Endometrial microvascular endothelial cells (primary cell): Measurements from ENCODE around the gene KRTDAP. TPM values are rescaled to one million over a fixed set of nuclear protein-coding genes. Genes with fewer than 3 reads are reported as not detected.

Source experiments
- in situ Hi-C: cut with HindIII; loops from 2 replicates; pipeline ENCODE4 v1.10.0; 2017; ENCODE audit warnings: low sequenced_read_pairs, low pct_unique_long_range_greater_than_20kb; ENCODE audit errors: inconsistent ontology term
- total RNA-seq: library from RNA; depleted of rRNA; stranded (reverse); fragments of >200 nt; gene quantifications from one replicate; pipeline ENCODE4 v1.2.3, GENCODE V29; 2015; ENCODE audit errors: inconsistent ontology term

KRTDAP gene
- total RNA-seq, 1 donor from 2014 or later, result not detected

DNA sequence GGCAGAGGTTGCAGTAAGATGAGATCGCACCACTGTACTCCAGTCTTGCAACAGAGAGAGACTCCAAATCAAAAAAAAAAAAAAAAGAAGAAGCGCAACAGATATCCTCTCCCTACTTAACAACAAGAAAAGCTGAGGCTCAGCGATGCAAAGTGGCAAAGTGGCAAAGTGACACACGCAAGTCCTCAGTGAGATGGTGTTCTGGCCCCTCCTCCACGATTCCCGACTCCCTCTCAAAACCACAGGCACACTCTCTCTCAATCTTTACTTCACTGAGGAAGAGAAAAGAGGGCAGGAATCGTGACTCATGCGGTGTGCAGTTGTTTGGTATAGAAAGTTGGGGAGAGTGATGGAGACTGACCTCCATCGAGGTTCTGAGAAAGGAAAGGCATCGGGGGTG lies 29.7 kb downstream of the KRTDAP start:
- in situ Hi-C loops, result no loop called here

DNA sequence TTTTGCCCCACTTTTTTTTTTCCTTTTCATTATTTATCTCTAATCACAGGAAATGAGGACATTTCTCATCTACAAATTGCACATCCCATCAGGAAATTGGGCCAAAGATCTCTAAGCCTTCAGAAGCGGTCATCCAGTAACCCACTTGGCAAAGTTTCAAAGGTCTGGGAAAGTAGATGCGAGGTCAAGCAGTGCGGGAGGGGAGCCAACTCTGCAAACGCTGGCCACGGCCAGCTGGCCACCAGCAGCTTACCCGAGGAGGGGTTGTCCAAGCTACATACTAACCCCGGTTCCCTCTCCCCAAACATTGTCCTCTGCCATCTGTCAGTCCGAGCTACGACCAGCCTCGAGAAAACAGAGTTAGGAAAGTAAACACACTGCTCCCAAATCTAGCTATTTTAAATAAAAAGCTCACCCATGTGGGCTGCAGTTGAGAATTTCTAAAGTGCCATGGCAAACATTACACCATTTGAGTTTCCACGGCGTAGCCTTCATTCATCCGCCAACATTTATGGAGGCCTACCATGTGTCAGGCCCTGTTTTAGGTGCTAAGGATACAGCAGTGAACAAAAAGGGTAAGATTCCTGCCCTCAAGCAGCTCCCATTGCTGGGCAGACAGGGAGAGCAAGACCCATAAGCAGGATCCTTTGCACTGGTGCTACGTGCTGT lies 30.7 kb downstream of the KRTDAP start:
- in situ Hi-C loops, result no loop called here

DNA sequence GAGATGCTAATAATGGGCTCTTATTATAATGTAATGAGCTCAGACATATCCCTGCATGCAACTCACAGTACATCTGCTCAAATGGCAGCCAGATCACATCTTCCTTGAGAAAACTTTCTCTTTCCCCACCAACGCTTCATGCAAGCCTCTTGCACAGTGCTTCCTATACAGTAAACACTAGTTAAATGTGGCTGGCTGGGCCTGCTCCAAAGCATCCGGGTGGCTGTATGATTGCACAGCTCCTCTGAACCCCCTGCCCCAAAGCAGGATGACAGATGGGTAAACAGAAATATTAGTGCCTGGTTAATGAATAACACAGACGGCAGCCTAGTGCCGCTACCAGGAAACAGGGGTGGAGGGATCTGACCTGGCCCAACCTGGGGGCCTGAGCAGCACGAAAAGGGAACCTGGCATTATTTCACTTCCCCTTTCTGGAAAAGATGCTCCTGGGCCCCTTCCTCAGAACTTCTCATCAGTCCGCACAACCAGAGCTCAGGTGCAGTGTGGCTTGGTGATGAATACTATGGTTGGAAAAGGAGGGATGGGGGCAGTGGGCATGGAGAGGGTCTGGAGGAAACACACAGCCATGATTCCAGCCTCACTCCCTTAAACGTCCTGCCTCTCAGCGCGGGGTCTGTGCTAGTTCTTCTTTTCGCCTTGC lies 31.4 kb downstream of the KRTDAP start:
- in situ Hi-C loops, result no loop called here

DNA sequence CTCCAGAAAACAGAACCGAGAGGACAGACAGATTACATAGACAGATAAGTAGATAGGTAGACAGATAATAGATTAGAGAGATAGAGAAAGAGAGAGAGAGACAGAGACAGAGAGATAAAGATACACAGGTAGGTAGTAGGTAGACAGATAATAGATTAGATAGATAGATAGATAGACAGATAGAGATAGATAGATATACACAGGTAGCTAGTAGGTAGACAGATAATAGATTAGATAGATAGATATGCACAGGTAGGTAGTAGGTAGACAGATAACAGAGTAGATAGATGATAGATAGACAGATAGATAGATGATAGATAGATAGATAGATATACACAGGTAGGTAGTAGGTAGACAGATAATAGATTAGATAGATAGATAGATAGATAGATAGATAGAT lies 32.1 kb downstream of the KRTDAP start:
- in situ Hi-C loops, result no loop called here

DNA sequence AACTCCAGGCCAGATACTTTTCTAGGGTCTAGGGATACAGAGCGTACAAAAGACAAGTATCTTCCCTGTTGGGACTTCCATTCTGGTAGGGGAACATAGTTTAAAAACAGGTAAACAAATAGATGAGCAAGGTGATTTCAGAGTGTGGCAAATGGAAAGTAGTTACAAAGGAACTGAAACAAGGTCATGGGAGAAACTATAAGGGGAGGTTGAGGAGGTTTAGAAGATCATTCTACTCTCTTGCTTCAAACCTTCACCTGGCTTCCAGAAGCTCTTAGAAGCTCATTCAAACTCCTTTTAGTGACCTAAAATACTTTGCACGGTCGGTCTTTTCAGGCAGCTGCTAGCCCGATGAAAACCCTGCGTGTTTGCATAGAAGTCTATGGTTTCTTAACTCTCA lies 33.1 kb downstream of the KRTDAP start:
- in situ Hi-C loops, result no loop called here

DNA sequence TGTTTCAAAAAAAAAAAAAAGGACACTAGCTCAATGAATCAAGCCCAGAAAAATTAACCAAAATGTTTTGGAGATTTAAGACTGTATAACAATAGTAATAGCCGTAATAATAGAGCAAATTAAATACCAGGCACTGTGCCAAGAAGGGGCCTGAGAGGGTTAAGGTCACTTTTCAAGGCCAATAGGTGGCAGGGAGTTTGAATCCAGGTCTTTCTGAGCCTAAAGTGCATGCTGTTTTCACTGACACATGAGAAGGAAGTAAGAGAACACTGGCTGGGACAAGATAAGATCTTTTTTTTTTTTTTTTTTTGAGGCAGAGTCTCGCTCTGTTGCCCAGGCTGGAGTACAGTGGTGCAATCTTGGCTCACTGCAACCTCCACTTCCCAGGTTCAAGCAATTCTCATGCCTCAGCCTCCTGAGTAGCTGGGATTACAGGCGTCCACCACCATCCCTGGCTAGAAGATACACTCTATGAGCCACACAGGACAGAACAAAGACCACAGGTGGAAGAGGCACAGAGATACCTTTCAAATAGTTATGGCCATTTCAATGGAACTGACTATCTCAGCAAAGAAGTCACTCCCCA lies 34.6 kb downstream of the KRTDAP start:
- in situ Hi-C loops, result no loop called here

DNA sequence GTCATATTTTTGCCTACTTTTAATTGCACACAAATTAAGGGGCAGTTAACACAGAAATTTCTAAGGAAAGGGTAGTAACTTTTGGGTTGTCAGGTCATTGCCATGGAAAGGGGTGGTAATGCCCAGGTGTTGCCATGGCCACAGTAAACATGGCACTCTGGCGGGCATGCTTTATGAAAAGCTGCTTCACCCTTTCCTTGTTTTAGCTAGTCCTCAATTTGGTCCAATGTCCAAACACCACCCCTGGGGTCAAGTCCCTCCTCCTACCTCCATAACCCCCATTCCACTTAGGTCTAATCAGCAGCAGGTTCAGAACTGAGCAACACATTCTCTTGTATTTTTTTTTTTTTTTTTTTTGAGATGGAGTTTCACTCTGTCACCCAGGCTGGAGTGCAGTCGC lies 35.6 kb downstream of the KRTDAP start:
- in situ Hi-C loops, result no loop called here

DNA sequence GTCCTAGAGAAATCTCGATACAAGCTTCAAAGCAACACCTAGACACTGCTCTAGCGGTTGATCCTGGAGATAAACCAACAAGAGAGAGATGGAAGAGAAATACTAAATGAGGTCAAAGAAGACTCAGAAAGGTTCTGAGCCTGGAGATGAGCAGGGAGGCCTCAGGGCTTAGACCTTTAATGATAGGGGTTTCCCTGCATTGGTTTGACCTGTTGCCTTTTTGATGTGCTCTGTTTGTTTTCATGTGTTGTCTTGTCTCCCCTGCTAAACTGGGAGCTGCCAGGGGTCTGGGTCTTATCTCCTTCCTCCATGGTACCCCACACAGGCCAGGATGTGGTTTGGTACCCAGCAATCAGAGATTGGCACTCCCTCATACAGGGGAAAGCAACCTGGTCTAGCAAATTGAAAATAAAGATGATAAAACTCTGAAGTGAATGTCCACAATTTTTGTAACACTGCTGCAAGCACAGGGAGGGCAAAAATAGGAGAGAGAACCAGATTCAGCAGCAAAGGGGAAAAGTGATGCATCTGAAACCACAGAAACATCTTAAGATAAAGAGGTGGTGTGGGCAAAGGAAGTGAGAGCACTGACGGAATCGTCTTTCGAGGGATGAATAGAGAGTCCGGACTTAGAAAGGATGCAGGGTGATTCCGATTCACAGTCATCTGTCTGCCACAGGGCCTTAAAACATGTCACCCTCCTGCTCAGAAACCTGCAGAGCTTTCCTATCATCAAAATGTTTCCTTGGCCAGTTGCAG lies 38.7 kb downstream of the KRTDAP start:
- in situ Hi-C loops, result no loop called here

DNA sequence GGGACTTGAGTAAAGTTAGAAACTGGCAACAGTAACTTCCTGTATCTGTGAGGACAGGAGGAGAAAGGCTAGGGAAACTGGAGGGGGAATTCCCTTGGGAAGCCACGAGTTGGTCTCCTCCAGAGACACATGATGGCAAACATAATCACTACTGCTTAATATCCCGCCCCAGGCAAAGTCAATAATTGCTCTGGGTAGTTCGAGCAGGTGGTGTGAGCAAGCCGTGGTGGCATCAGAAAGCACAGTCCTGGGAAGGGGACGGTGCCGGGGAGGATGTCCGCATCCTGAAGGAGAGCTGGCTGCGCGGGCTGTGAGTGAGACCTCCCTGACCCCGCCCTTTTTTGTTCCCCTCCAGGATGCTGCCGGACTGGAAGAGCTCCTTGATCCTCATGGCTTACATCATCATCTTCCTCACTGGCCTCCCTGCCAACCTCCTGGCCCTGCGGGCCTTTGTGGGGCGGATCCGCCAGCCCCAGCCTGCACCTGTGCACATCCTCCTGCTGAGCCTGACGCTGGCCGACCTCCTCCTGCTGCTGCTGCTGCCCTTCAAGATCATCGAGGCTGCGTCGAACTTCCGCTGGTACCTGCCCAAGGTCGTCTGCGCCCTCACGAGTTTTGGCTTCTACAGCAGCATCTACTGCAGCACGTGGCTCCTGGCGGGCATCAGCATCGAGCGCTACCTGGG lies 40.8 kb downstream of the KRTDAP start:
- in situ Hi-C loops, result no loop called here

DNA sequence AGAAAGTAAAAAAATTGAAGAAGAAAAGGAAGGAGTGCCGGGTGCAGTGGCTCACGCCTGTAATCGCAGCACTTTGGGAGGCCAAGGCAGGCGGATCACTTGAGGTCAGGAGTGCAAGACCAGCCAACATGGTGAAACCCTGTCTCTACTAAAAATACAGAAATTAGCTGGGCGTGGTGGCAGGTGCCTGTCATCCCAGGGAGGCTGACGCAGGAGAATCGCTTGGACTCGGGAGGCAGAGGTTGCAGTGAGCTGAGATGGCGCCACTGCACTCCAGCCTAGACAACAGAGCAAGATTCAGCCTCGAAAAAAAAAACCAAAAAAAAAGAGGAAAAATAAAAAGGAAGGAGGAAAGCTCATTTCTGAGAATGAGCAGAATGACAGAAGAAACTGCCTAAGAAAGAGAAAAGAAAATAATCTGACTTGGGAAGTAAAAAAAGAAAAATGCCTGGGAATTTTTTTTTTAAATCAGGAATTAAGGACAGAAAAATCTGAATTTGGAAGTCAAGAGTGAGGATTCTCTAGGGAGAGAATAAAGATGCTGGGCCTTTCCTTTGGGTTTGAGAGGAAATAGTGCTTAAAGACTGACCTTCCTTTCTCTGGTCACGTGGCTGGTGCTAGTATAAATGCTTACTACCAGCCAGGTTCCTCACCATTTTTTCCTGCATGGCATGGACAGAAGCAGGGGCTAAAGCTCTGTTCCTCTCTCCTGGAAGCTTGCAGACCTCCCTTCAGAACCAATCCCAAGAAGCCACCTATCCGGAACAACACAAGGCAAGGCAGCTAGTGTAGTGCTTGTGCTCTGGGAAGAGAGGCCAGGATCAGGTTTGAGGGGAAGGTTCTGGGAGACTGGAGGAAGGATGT lies 42.4 kb downstream of the KRTDAP start, which contains the start of gene FFAR2:
FFAR2 (plus strand) TSS at position 652 of the 864 bp plus-strand sequence. CDS start 1,458 bp downstream, outside the sequence.
- in situ Hi-C loops, result no loop called here

DNA sequence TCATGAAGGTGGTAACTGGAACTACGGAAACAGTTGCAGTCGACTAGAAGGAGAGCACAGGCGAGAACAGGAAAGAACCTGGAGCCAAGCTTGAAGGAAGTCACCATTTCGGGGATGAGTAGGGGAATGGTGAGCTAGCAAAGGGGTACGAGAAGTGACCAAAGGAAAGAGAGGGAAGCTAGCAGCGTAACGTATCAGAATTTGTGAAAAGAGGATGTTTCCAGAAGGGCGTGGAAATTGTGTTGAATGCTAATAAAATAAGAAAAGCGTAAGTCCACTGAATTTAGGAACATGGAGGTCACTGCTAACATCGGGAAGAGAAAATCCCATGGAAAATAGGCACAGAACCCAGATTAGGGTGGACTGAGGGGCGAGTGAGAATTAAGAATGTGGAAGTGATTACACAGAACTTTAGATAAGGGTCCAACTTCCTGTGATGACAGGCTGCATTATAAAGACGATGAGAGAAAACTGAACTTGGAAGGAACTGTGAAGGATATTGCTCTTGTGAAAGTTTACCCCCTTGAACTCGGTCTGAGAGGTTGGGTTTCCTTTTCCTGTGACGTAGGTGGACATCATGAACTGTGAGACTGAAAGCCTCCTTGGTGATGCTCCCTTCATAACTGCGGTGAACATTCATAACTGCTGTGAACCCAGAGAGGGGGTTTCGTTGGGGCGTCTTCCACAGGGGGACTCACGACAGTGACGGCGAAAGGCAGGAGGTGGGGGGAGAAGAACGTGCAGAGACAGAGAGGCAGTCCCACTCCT lies 44.3 kb downstream of the KRTDAP start:
- in situ Hi-C loops, result no loop called here

DNA sequence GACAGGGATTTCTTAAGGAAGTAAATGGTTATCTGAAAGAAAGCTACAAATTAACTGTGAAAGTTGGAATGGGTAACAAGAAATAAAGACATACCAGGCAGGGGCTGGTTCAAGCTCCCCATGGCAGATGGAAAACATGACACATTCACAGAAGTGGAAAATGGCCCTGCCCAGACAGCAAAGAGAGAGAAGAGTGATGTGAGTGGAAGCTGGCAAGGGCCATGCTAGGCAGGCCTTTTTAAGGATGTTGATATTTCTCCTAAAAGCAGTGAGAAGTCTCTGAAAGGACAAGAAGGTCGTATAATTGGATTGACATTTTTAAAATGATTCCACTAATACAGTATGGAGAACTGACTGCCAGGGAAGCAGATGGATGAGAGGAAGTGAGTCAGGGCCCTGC lies 45.5 kb downstream of the KRTDAP start:
- in situ Hi-C loops, result no loop called here

DNA sequence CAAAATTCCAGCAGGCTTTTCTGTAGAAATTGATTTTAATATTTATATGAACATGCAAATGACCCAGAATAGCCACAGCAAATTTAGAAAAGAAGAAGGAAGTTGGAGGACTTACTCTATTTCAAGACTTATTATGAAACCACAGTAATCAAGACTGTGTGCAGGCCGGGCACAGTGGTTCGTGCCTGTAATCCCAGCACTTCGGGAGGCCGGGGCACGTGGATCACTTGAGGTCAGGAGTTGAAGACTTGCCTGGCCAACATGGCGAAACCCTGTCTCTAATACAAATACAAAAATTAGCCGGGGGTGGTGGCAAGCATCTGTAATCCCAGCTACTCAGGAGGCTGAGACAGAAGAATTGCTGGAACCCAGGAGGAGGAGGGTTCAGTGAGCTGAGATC lies 48.2 kb downstream of the KRTDAP start:
- in situ Hi-C loops, result no loop called here

DNA sequence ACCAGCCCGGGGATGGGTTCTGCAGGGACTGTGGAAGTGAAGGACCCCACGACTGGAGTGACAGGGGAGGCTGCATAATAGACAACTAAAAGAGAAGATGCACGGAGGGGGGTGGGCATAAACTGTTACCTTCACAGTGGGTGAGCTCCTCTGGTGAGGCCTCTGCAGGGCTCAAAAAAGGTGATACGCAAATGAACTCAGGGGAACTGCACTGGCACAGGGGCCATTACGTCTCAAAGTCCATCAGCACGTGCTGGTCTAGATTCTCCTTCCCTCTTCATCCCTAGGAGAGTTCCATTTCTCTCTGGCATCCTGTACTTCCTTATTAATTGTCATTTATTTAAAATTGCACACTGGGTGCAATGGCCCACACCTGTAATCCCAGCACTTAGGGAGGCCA lies 50.3 kb downstream of the KRTDAP start:
- in situ Hi-C loops, result no loop called here

DNA sequence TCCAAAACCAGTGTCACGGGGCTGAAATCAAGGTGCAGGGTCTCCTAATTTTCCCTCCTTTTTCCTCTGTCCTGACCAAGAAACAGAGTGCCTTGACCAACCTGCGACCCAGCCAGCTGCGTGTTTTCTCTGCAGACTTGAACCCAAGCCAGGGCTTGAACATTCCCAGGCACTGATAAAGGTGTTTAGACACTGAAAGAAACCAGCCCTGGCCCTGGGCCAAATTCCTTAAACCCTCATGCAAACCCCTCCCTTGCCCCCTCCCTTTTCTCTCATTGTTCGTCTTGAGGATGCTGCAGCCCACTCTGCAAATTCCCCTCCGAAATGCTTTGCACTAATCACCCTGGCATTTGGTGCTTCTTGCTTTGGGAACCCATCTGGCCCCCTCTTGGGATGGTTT lies 51.7 kb downstream of the KRTDAP start:
- in situ Hi-C loops, result no loop called here

DNA sequence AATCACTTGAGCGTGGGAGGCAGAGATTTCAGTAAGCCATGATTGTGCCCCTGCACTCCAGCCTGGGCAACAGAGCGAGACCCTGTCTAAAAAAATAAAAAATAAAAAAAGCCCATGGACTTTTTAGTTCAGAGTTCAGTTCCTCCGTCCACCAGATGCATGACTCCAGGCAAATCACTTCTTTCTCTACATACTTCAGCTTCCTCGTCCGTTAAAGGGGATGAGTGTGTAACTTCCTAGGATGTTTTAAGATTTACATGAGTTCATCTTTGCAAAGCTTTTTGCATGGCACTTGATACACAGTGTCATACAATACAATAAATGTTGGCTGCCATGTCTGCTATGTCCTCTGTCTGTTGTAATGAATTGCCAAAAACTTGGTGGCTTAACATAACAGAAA lies 52.2 kb downstream of the KRTDAP start:
- in situ Hi-C loops, result no loop called here

DNA sequence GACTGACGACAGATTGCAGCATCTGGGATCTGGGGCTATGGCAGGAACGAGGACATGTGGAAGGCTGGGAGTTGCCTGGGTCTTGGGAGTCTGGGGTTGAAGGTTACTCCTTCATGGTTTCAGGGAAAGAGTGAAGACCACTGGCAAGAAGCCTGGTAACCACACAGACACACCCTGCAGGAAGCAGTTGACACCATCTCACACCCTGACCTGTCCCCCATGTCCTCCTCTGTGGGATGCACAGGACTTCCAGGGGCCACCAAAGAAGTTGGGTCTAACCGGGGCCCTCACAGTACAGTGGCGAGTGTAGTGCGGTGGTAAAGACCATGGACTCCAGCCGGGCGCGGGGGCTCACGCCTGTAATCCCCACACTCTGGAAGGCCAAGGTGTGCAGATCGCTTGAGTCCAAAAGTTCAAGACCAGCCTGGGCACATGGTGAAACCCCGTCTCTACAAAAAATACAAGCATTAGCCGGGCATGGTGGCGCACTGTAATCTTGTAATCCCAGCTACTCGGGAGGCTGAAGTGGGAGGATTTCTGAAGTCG lies 52.8 kb downstream of the KRTDAP start:
- in situ Hi-C loops, result no loop called here
